ENCODE data around the gene MRPS10.

- TF ChIP-seq CTCF (IDR thresholded peaks at IDR 0.05) (no peak), EZH2 (IDR thresholded peaks at IDR 0.05; ENCODE audit: borderline replicate concordance, insufficient read depth, low read depth, low read length, poor library complexity, severe bottlenecking) (no peak)
These were observed 14.4 kb upstream of the MRPS10 start for GRCh38 chr6:42232035-42232434.
